GM12892 (cell line): Measurements from ENCODE around the gene TPST1.

Experiments used
- POLR2A ChIP-seq: IDR thresholded peaks from 2 replicates; pipeline ENCODE4 v1.6.1; 2011; ENCODE audit warnings: low read depth, low read length, control low read depth
- POLR2AphosphoS5 ChIP-seq: IDR thresholded peaks from 2 replicates; pipeline ENCODE4 v1.6.1; 2011; ENCODE audit warnings: low read depth, low read length, control low read depth

- no peak for TF ChIP-seq POLR2A
- no peak for TF ChIP-seq POLR2AphosphoS5
Observed at GRCh38 chr7:66335318-66335717, 130.2 kb downstream of the TPST1 start.
